Central memory CD8-positive, alpha-beta T cell (primary cell): ENCODE data around the gene DPYD.

ENCODE experiments used
- ATAC-seq: fragments of 150-1000 bp; cut with Tn5 transposase; replicated peaks from 2 replicates; pipeline ENCODE4 v1.10.0; 2022; ENCODE audit warnings: mild to moderate bottlenecking, moderate FRiP score, moderate number of reproducible peaks; ENCODE audit not compliant: poor library complexity, severe bottlenecking; ENCODE audit errors: extremely low read depth
- DNase-seq, 2 donors: peaks; one replicate each; pipeline ENCODE4 v3.0.0; 2021; ENCODE audit warnings: low spot score in 2 of 2
- H3K27ac Mint-ChIP-seq: one replicate; pipeline ENCODE4 v1.8.0; 2022; ENCODE audit warnings: low read depth, mild to moderate bottlenecking, moderate library complexity, mixed read lengths
- H3K27me3 Mint-ChIP-seq: one replicate; pipeline ENCODE4 v1.8.0; 2022; ENCODE audit warnings: mixed read lengths
- H3K36me3 Mint-ChIP-seq: one replicate; pipeline ENCODE4 v1.8.0; 2022; ENCODE audit warnings: mild to moderate bottlenecking, moderate library complexity, mixed read lengths; ENCODE audit not compliant: insufficient read depth
- H3K4me1 Mint-ChIP-seq: one replicate; pipeline ENCODE4 v1.8.0; 2022; ENCODE audit warnings: mixed read lengths
- H3K4me3 Mint-ChIP-seq: one replicate; pipeline ENCODE4 v1.8.0; 2022; ENCODE audit warnings: mild to moderate bottlenecking, moderate library complexity, mixed read lengths
- H3K9me3 Mint-ChIP-seq: one replicate; pipeline ENCODE4 v1.8.0; 2022; ENCODE audit warnings: mixed read lengths

Gene DPYD

GRCh38 chr1:97066860-97067259 is 854.0 kb downstream of the DPYD start:
- no peak overlapping the region for H3K27ac Mint-ChIP-seq
- no peaks in the 10 kb centered on the region for H3K27me3 Mint-ChIP-seq
- H3K4me3 Mint-ChIP-seq: no peak overlapping the region
- no peaks in the 10 kb centered on the region for H3K9me3 Mint-ChIP-seq
- DNase-seq (no peak), ATAC-seq (no peak)
- H3K4me1 Mint-ChIP-seq: no peaks in the 10 kb centered on the region
- no peaks in the 10 kb centered on the region for H3K36me3 Mint-ChIP-seq

GRCh38 chr1:97063532-97063931 is 857.3 kb downstream of the DPYD start:
- no peaks in the 10 kb centered on the region for H3K4me1 Mint-ChIP-seq
- no peaks in the 10 kb centered on the region for H3K9me3 Mint-ChIP-seq
- H3K4me3 Mint-ChIP-seq: no peak overlapping the region
- no peaks in the 10 kb centered on the region for H3K36me3 Mint-ChIP-seq
- peaks cover 12% of the 10 kb centered on the region for H3K27me3 Mint-ChIP-seq
- DNase-seq (no peak), ATAC-seq (no peak)
- no peak overlapping the region for H3K27ac Mint-ChIP-seq

GRCh38 chr1:97061604-97062003 is 859.2 kb downstream of the DPYD start:
- ATAC-seq (no peak), DNase-seq (no peak)
- Mint-ChIP-seq H3K27ac (no peak overlapping the region), H3K27me3 (peaks cover 14% of the 10 kb centered on the region), H3K4me1 (no peaks in the 10 kb centered on the region), H3K9me3 (no peaks in the 10 kb centered on the region), H3K36me3 (no peaks in the 10 kb centered on the region), H3K4me3 (no peak overlapping the region)

GRCh38 chr1:97056386-97056785 is 864.4 kb downstream of the DPYD start:
- Mint-ChIP-seq H3K4me1 (no peaks in the 10 kb centered on the region), H3K36me3 (peaks cover 2% of the 10 kb centered on the region), H3K27me3 (peaks cover 21% of the 10 kb centered on the region), H3K9me3 (peaks cover 7% of the 10 kb centered on the region), H3K27ac (no peak overlapping the region), H3K4me3 (no peak overlapping the region)
- ATAC-seq (no peak), DNase-seq (no peak)

- no peak overlapping the region for H3K4me3 Mint-ChIP-seq
- no peak overlapping the region for H3K27ac Mint-ChIP-seq
- peaks cover 7% of the 10 kb centered on the region for H3K9me3 Mint-ChIP-seq
- DNase-seq: no peak
- no peak for ATAC-seq
- H3K36me3 Mint-ChIP-seq: peaks cover 2% of the 10 kb centered on the region
- peaks cover 16% of the 10 kb centered on the region for H3K27me3 Mint-ChIP-seq
- no peaks in the 10 kb centered on the region for H3K4me1 Mint-ChIP-seq
Measured at GRCh38 chr1:97053268-97053667, 867.6 kb downstream of the DPYD start.

- Mint-ChIP-seq H3K4me3 (no peak overlapping the region), H3K27me3 (peaks cover 16% of the 10 kb centered on the region), H3K27ac (no peak overlapping the region)
Measured at GRCh38 chr1:97051823-97052222, 869.0 kb downstream of the DPYD start.

GRCh38 chr1:97050506-97050905 is 870.3 kb downstream of the DPYD start:
- no peak for DNase-seq
- no peak overlapping the region for H3K4me3 Mint-ChIP-seq
- no peak for ATAC-seq
- H3K4me1 Mint-ChIP-seq: no peaks in the 10 kb centered on the region
- peaks cover 28% of the 10 kb centered on the region for H3K27me3 Mint-ChIP-seq
- H3K9me3 Mint-ChIP-seq: no peaks in the 10 kb centered on the region
- no peak overlapping the region for H3K27ac Mint-ChIP-seq
- peaks cover 2% of the 10 kb centered on the region for H3K36me3 Mint-ChIP-seq

More at GRCh38 chr1:97051823-97052222, 869.0 kb downstream of the DPYD start:
- Mint-ChIP-seq H3K36me3 (peaks cover 2% of the 10 kb centered on the region), H3K9me3 (peaks cover 7% of the 10 kb centered on the region), H3K4me1 (no peaks in the 10 kb centered on the region)
- no peak for ATAC-seq
- DNase-seq: no peak

- DNase-seq (no peak), ATAC-seq (no peak)
- Mint-ChIP-seq H3K27me3 (peaks cover 41% of the 10 kb centered on the region), H3K4me1 (no peaks in the 10 kb centered on the region), H3K4me3 (no peak overlapping the region), H3K27ac (no peak overlapping the region), H3K9me3 (no peaks in the 10 kb centered on the region), H3K36me3 (no peaks in the 10 kb centered on the region)
Measured at GRCh38 chr1:97047421-97047793, 873.4 kb downstream of the DPYD start.

- no peak for DNase-seq
- Mint-ChIP-seq H3K9me3 (no peaks in the 10 kb centered on the region), H3K36me3 (no peaks in the 10 kb centered on the region)
Measured at GRCh38 chr1:97046765-97047420, 873.9 kb downstream of the DPYD start.

GRCh38 chr1:97044159-97044760 is 876.6 kb downstream of the DPYD start:
- H3K36me3 Mint-ChIP-seq: no peaks in the 10 kb centered on the region
- peaks cover 10% of the 10 kb centered on the region for H3K9me3 Mint-ChIP-seq
- ATAC-seq: no peak
- no peaks in the 10 kb centered on the region for H3K4me1 Mint-ChIP-seq
- no peak overlapping the region for H3K4me3 Mint-ChIP-seq
- peaks cover 25% of the 10 kb centered on the region for H3K27me3 Mint-ChIP-seq
- DNase-seq: no peak
- H3K27ac Mint-ChIP-seq: no peak overlapping the region

More at GRCh38 chr1:97046765-97047420, 873.9 kb downstream of the DPYD start:
- Mint-ChIP-seq H3K27ac (no peak overlapping the region), H3K4me1 (no peaks in the 10 kb centered on the region), H3K4me3 (no peak overlapping the region), H3K27me3 (peaks cover 40% of the 10 kb centered on the region)
- ATAC-seq: no peak

- H3K36me3 Mint-ChIP-seq: no peaks in the 10 kb centered on the region
- no peak overlapping the region for H3K4me3 Mint-ChIP-seq
- peaks cover 10% of the 10 kb centered on the region for H3K9me3 Mint-ChIP-seq
- no peaks in the 10 kb centered on the region for H3K4me1 Mint-ChIP-seq
- ATAC-seq (no peak), DNase-seq (no peak)
- H3K27me3 Mint-ChIP-seq: peaks cover 25% of the 10 kb centered on the region
- no peak overlapping the region for H3K27ac Mint-ChIP-seq
Measured at GRCh38 chr1:97042551-97042950, 878.3 kb downstream of the DPYD start.

GRCh38 chr1:97041026-97041425 is 879.8 kb downstream of the DPYD start:
- Mint-ChIP-seq H3K27ac (no peak overlapping the region), H3K4me1 (no peaks in the 10 kb centered on the region), H3K27me3 (peaks cover 18% of the 10 kb centered on the region), H3K36me3 (no peaks in the 10 kb centered on the region), H3K9me3 (peaks cover 10% of the 10 kb centered on the region), H3K4me3 (no peak overlapping the region)
- DNase-seq: no peak
- ATAC-seq: no peak

GRCh38 chr1:97038410-97038809 is 882.4 kb downstream of the DPYD start:
- H3K4me1 Mint-ChIP-seq: no peaks in the 10 kb centered on the region
- H3K36me3 Mint-ChIP-seq: no peaks in the 10 kb centered on the region
- no peak overlapping the region for H3K4me3 Mint-ChIP-seq
- DNase-seq (no peak), ATAC-seq (no peak)
- peaks cover 11% of the 10 kb centered on the region for H3K27me3 Mint-ChIP-seq
- H3K9me3 Mint-ChIP-seq: peaks cover 10% of the 10 kb centered on the region
- H3K27ac Mint-ChIP-seq: no peak overlapping the region
